Tongue (tissue), 2 donors: Measurements from ENCODE around the gene TPCN2. TPM values are rescaled to one million over a fixed set of nuclear protein-coding genes. Genes with fewer than 3 reads are reported as not detected.

ENCODE experiments used
- DNase-seq: peaks from one replicate; pipeline ENCODE4 v3.0.0-alpha.2; 2015
- total RNA-seq: library from RNA; depleted of rRNA; stranded (reverse); fragments of >200 nt; gene quantifications from one replicate; pipeline ENCODE4 v1.2.3, GENCODE V29; 2014

TPCN2 gene
- total RNA-seq, 1 donor from 2014 or later, result 11.5 TPM

DNA sequence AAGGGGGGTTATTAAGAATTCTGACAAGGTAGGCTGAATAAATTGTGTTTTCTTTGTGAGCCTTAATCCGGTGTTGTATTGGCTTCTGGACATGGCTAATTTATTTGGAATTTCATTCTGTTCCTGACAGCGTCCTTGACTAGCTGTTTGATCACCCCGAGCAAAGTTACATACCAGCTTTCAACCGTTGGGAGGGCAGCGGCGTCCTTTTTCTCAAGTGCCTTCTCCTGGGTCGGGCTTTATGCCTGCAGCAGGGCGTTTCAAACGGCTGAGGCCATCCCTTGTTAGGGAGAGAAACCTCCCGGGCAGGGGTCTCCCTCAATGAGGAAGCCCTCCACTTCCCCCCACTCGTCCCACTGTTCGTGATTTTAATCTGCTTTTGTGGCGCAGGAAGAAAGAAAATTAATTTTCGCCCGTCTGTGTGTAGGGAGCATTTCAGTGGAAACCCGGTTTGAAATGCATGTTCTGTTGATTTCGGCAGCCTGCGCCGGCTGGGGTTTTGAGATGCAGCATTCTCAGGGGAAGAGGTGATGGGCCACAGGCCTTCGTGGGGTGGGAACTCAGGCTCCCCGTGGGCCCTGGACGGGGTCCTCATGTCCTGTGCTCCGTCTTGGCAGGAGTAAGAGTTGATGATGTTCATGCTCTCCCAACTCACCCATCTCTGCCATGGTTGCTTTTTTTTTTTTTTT lies 104.1 kb downstream of the TPCN2 start:
- peak; percentile 30 for DNase-seq

- DNase-seq, result no peak
Observed at GRCh38 chr11:69153661-69154060, 104.9 kb downstream of the TPCN2 start.

GRCh38 chr11:69154211-69154913 lies 105.6 kb downstream of the TPCN2 start:
- no peak for DNase-seq

DNA sequence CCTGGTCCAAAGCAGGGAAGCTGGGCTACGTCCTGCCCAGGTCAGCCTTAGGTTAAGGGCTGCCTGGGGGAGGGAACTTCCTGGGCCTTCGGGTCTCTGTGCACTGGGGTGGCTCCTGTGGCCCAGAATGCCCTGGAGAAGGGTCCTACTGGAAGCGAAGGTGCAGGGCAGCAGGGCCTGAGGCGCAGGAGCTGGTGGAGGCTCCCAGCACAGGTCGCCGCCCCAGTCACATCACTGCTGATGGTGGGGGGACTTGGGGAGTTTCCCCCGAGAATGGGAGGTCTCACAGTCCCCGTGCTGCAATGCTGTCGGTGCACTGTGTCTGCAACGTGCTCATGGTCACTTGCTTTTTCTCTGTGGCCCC lies 106.2 kb downstream of the TPCN2 start:
- DNase-seq, result no peak

GRCh38 chr11:69155302-69156234 lies 106.8 kb downstream of the TPCN2 start, which contains the start of gene SMIM38:
Gene SMIM38 (plus strand): TSS chr11:69155935. CDS start chr11:69157847, 1,912 bp downstream.
- DNase-seq, result no peak

GRCh38 chr11:69156235-69156639 lies 107.5 kb downstream of the TPCN2 start:
- peak; percentile 48 for DNase-seq

DNA sequence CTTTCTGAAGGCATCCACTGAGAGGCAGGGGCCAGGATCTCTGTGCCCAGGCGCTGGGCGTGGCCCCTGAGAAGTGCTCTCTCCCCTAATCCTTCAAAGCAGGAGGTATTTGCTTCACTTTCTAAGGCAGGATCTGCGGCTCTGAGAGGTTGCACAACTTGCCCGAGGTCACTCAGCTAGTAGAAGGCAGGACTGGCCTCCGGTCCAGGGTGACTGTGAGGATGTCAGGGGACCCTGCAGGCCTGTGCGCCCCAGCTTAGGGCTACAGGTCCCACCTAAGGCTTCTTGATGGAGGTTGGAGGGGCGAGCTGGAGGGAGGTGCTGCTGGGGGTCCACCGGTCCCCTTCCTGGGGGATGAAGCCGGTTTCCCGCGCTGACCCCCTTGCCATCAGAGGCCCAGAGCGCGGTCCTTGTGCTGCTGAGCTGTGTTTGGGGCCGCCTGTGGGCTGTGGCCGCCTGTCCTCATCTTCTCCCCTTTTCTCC lies 108.0 kb downstream of the TPCN2 start:
- no peak for DNase-seq

GRCh38 chr11:69157156-69157821 lies 108.6 kb downstream of the TPCN2 start:
- DNase-seq, result peak; percentile 95

- DNase-seq, result no peak
Observed at GRCh38 chr11:69157822-69158231, 109.1 kb downstream of the TPCN2 start.

DNA sequence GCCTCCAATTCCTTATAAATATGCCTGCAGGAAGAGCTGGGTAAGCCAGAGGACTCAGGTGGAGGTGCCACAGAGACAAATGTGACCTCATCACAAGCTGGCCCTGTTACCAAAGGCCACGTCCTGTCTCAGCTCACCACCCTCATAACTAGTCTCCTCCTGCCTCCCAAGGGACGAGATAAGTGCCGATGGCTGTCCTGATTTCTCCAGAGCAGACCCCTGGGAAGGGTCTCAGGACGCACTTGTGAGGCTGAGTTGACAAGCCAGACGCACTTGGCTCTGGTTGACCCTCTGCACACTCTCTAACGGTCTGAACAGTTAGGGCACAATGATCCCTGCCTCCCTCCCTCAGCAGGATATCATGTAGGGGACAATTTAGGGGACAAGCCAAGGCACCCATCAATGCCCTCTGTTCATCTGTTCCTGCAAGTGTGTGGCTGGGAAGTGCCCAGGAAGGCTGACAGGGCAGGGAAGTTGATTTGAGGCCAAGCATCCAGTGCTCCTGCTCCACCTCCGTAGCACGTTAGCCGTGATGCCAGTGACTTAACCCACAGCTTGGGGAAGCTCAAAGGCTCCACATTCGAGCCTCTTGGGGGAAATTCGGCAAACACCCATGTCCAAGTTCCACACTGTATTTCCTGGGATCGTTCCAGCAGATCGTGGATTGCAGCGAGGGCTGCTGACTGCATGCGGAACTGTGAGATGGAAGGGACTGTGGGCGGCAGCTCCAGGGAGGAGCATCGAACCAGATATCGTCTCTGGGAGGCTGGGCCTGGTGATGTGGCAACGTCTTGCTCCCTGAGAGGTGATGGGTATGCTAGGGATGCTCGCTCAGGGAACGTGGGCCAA lies 109.8 kb downstream of the TPCN2 start:
- no peak for DNase-seq

DNA sequence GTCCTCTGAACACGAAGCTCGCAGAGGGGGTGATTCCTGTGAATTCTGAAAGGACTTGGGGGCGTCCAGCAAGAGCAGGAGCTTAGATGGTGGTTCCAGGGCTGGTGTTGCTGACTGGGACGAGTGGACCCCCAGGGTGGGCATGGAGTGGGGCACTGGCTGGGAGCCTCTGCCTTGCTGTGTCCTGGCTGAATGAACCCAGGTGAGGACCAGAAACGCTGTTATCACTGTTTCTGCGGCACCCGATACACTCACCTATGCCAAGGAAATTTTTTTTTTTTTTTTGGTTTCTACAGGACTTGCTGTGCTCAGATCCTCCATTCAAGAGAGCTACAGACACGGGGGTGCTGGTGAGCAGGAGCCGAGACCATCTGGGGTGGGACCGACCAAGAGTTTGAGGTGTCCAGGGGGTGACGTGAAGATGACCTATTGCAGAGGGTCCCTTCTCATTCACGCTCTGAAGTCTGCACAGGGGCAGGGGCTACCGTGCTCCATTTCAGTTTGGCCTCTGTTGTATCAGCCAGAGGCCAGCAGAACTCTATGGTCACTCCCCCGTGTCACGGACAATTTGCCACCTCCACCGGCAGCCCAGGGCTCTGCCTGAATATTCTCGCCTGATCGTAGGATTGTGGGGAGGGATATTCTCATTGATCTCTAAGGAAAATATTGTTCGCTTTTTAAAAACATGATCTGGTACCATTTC lies 110.6 kb downstream of the TPCN2 start:
- no peak for DNase-seq

DNA sequence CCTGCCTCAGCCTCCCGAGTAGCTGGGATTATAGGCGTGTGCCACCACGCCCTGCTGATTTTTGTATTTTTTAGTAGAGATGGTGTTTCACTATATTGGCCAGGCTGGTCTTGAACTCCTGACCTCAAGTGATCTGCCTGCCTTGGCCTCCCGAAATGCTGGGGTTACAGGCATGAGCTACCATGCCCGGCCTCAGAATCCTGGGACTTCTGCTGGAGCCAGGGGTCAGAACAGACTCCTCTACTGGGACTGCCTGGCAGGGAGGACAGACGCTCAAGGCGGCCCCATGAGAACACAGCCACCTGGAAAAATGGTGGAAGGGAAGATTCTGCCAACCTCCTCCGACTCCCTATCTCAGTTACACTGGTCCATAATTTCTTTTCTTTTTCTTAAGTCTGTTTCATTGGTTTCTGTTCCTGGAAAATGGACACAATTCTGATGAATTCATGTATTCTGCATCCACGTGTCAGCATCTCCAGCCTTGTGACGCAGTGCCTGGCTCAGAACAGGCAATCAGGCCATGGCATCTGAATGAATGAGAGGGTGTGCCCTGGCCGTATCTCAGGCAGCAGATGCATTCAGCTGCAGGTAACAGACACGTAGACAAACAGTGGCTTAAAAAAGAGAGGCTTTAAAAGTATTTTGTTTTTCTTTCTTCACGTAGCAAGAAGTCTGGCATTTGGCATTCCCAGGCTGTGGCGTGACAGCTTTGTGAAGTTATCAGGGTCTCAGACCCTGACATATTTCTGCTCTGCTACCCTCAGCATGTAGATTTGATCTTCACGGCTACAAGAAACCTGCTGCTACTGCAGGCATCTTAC lies 111.8 kb downstream of the TPCN2 start:
- DNase-seq, result peak; percentile 29

- no peak for DNase-seq
Observed at GRCh38 chr11:69161117-69161407, 112.3 kb downstream of the TPCN2 start.

GRCh38 chr11:69162505-69162904 lies 113.8 kb downstream of the TPCN2 start:
- no peak for DNase-seq

- no peak for DNase-seq
Observed at GRCh38 chr11:69163842-69164241, 115.1 kb downstream of the TPCN2 start.

GRCh38 chr11:69164824-69165223 lies 116.1 kb downstream of the TPCN2 start:
- DNase-seq, result no peak

DNA sequence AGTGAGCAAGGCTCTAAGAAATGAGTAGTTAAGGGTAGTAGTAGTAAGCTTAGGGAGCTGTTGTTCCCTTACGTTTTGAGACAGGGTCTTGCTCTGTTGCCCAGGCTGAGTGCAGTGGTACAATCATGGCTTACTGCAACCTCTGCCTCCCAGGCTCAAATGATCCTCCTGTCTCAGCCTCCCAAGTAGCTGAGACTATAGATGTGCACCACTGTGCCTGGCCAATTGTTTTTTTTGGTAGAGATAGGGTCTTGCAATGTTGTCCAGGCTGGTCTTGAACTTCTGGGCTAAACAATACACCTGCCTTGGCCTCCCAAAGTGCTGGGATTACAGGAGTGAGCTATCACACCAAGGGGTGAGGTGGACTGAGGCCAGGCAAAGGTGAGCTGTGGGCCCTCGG lies 117.0 kb downstream of the TPCN2 start:
- DNase-seq, result no peak

DNA sequence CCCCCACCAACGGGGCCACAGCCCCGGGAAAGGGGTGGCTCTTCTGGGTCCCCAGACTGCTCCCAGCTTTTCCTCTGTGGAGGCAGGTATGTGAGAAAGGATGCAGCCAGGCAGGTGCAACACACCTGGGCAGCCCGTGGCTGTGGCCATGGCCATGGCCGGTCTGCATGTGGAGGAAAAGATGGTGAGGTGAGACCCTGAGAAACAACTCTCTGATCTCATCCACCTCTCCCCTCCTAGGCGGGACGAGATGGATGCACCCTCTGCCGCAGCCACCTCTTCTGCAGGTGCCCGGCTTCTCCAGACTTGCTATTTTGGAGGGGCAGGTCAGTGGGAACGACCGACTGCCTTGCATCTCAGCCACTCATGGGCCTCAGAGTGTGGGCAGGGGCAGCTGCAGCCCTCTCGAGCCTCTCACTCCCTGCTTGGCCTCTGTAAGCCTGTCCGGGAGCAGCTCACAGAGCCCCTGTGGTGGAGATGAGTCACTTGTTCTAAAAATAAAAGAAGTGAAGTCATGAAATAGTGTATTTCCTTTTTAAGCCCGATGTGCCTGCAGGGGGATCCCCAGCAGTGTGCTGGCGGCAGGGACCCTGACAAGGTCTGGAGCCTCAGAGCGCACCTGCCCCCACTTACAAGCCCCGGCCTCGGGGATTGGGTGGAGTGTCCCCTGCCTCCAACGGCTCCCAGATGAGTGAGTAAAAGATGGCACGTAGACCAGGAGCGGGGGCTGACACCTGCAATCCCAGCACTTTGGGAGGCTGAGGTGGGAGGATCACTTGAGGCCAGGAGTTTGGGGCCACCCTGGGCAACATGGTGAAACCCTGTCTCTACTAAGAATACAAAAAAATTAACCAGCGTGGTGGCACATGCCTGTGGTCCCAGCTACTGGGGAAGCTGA lies 117.7 kb downstream of the TPCN2 start:
- peak; percentile 83 for DNase-seq
